GM21825 (cell line): ENCODE data around the gene BPIFB4.

Source experiments
- ATAC-seq: cut with Tn5 transposase; IDR thresholded peaks from one replicate; pipeline ENCODE4 v1.9.1; 2021; ENCODE audit warnings: mild to moderate bottlenecking, moderate library complexity; ENCODE audit not compliant: unreplicated experiment

The BPIFB4 gene

GRCh38 chr20:33159713-33160112 is 80.3 kb downstream of the BPIFB4 start:
- ATAC-seq: no peak

GRCh38 chr20:33160681-33161080 is 81.2 kb downstream of the BPIFB4 start:
- ATAC-seq: no peak
